H1 (cell line): Measurements from ENCODE around the gene CHST9. TPM values are rescaled to one million over a fixed set of nuclear protein-coding genes. Genes with fewer than 3 reads are reported as not detected.

ENCODE experiments used
- CTCF ChIA-PET: fragments of 300-600 bp; sonication (Branson Sonifier 250); formaldehyde crosslinking; loops from one replicate; lab custom pipeline; 2021; ENCODE audit not compliant: partially characterized antibody; lab: Charles Lee
- POLR2A ChIA-PET: fragments of 300-600 bp; sonication (Branson Sonifier 250); formaldehyde crosslinking; loops from one replicate; lab custom pipeline; 2021; ENCODE audit warnings: inconsistent platforms; ENCODE audit not compliant: partially characterized antibody; lab: Charles Lee
- DNase-seq, 2 experiments: peaks; one replicate each; pipeline versions ENCODE4 v3.0.0 to v3.0.0-alpha.2; 2010 to 2022; ENCODE audit warnings: low spot score in 2 of 2, low read depth in 1 of 2, mixed read lengths in 1 of 2
- FAIRE-seq: peaks from 2 replicates; lab custom pipeline; 2011; peaks lifted over from hg19 to GRCh38; lab: Jason Lieb, UNC
- H2AFZ ChIP-seq: 2 replicates; pipeline ENCODE4 v1.8.1; 2012; ENCODE audit warnings: low read length, inconsistent platforms
- H2AK5ac ChIP-seq: 2 replicates; pipeline ENCODE4 v1.6.1; 2013; ENCODE audit warnings: low read depth, low read length
- H2BK120ac ChIP-seq: replicated peaks from 2 replicates; pipeline ENCODE3; 2013; ENCODE audit warnings: low read depth, low read length, inconsistent platforms
- H2BK12ac ChIP-seq: 2 replicates; pipeline ENCODE4 v1.6.1; 2013; ENCODE audit warnings: low read depth, low read length
- H2BK15ac ChIP-seq: 2 replicates; pipeline ENCODE4 v1.6.1; 2013; ENCODE audit warnings: low read length
- H2BK20ac ChIP-seq: 2 replicates; pipeline ENCODE4 v1.6.1; 2013; ENCODE audit warnings: low read length
- H2BK5ac ChIP-seq: 2 replicates; pipeline ENCODE4 v1.6.1; 2013; ENCODE audit warnings: low read depth, low read length
- H3K14ac ChIP-seq: 2 replicates; pipeline ENCODE4 v1.6.1; 2013; ENCODE audit warnings: inconsistent platforms; ENCODE audit not compliant: insufficient read length
- H3K18ac ChIP-seq: 2 replicates; pipeline ENCODE4 v1.6.1; 2013; ENCODE audit warnings: low read length; ENCODE audit errors: extremely low read depth
- H3K23ac ChIP-seq: 2 replicates; pipeline ENCODE4 v1.6.1; 2013; ENCODE audit warnings: inconsistent platforms; ENCODE audit not compliant: insufficient read length
- H3K23me2 ChIP-seq: 2 replicates; pipeline ENCODE4 v1.6.1; 2013; ENCODE audit warnings: low read depth, low read length
- H3K27ac ChIP-seq: 2 replicates; pipeline ENCODE4 v1.6.1; 2011; ENCODE audit warnings: low read depth, low read length, inconsistent platforms
- H3K27me3 ChIP-seq, 4 experiments: replicated peaks in 1 of 4; 1 replicate in 1 of 4; 2 replicates in 3 of 4; pipeline versions ENCODE4 v1.6.1 to v1.8.1; 2011 to 2013; ENCODE audit warnings: low read length in 3 of 4, mild to moderate bottlenecking in 3 of 4, inconsistent platforms in 2 of 4, mixed read lengths in 2 of 4, moderate library complexity in 1 of 4; ENCODE audit not compliant: control insufficient read depth in 3 of 4, insufficient read depth in 3 of 4; ENCODE audit errors: extremely low read depth in 1 of 4
- H3K36me3 ChIP-seq, 4 experiments: 2 replicates each; pipeline versions ENCODE4 v1.6.1 to v1.8.1; 2011 to 2013; ENCODE audit warnings: mild to moderate bottlenecking in 4 of 4, low read length in 3 of 4, moderate library complexity in 2 of 4, control low read depth in 1 of 4, inconsistent platforms in 1 of 4; ENCODE audit not compliant: insufficient read depth in 4 of 4, control insufficient read depth in 2 of 4
- H3K4ac ChIP-seq: replicated peaks from 2 replicates; pipeline ENCODE3; 2013; ENCODE audit warnings: low read length, low read depth, mixed read lengths, inconsistent platforms; ENCODE audit not compliant: insufficient read length
- H3K4me1 ChIP-seq, 4 experiments: replicated peaks in 1 of 4; 1 replicate in 1 of 4; 2 replicates in 3 of 4; pipeline versions ENCODE4 v1.6.1 to v1.8.1; 2011 to 2013; ENCODE audit warnings: low read length in 3 of 4, inconsistent platforms in 2 of 4, mixed read lengths in 1 of 4; ENCODE audit not compliant: insufficient read depth in 4 of 4, control insufficient read depth in 3 of 4
- H3K4me2 ChIP-seq, 2 experiments: 2 replicates each; pipeline versions ENCODE4 v1.6.1 to v1.8.1; 2011 to 2013; ENCODE audit warnings: low read depth in 2 of 2, low read length in 2 of 2, control low read depth in 1 of 2, inconsistent platforms in 1 of 2, mild to moderate bottlenecking in 1 of 2; ENCODE audit not compliant: insufficient read depth in 1 of 2
- H3K4me3 ChIP-seq, 4 experiments: fragments of 200-600, 300-600 bp in 1 of 4; sonication (generic), shearing (Covaris generic), sonication (Bioruptor Twin) in 1 of 4; 2 replicates each; pipeline versions ENCODE4 v1.5.1 to v1.8.1; 2011 to 2016; ENCODE audit warnings: low read length in 4 of 4, low read depth in 3 of 4, control low read depth in 2 of 4, inconsistent platforms in 2 of 4, mild to moderate bottlenecking in 2 of 4, mixed read lengths in 1 of 4, moderate library complexity in 1 of 4; ENCODE audit not compliant: insufficient read depth in 2 of 4; ENCODE audit errors: extremely low read depth in 1 of 4
- H3K56ac ChIP-seq: replicated peaks from 2 replicates; pipeline ENCODE3; 2013; ENCODE audit warnings: low read depth, mild to moderate bottlenecking, mixed read lengths, low read length, inconsistent platforms; ENCODE audit not compliant: insufficient read length
- H3K79me1 ChIP-seq: 2 replicates; pipeline ENCODE4 v1.6.1; 2013; ENCODE audit warnings: low read depth, low read length, control low read depth
- H3K79me2 ChIP-seq, 2 experiments: 2 replicates each; pipeline versions ENCODE4 v1.6.1 to v1.8.1; 2012 to 2013; ENCODE audit warnings: low read length in 2 of 2, mild to moderate bottlenecking in 2 of 2, inconsistent platforms in 1 of 2; ENCODE audit not compliant: insufficient read depth in 2 of 2, control insufficient read depth in 1 of 2
- H3K9ac ChIP-seq, 4 experiments: replicated peaks in 1 of 4; 1 replicate in 1 of 4; 2 replicates in 3 of 4; pipeline versions ENCODE4 v1.6.1 to v1.8.1; 2011 to 2013; ENCODE audit warnings: low read depth in 3 of 4, low read length in 3 of 4, control low read depth in 2 of 4, mild to moderate bottlenecking in 2 of 4, moderate library complexity in 2 of 4, inconsistent platforms in 1 of 4; ENCODE audit errors: extremely low read depth in 1 of 4
- H3K9me3 ChIP-seq, 2 experiments: 2 replicates each; pipeline versions ENCODE4 v1.6.1 to v1.8.1; 2012 to 2013; ENCODE audit warnings: mild to moderate bottlenecking in 2 of 2, moderate library complexity in 2 of 2, control low read depth in 1 of 2, inconsistent platforms in 1 of 2, low read depth in 1 of 2, low read length in 1 of 2, mixed read lengths in 1 of 2; ENCODE audit not compliant: insufficient read depth in 2 of 2
- H4K20me1 ChIP-seq, 2 experiments: replicated peaks in 1 of 2; 2 replicates each; pipeline versions ENCODE3 to v1.8.1; 2011 to 2013; ENCODE audit warnings: inconsistent platforms in 2 of 2, low read length in 2 of 2, mild to moderate bottlenecking in 1 of 2; ENCODE audit not compliant: insufficient read depth in 2 of 2, control insufficient read depth in 1 of 2
- H4K5ac ChIP-seq: 2 replicates; pipeline ENCODE4 v1.6.1; 2013; ENCODE audit warnings: low read length, low read depth, mixed read lengths, inconsistent platforms; ENCODE audit not compliant: insufficient read length
- H4K8ac ChIP-seq: 2 replicates; pipeline ENCODE4 v1.8.0; 2013; ENCODE audit warnings: mild to moderate bottlenecking, moderate library complexity, low read length, inconsistent platforms; ENCODE audit not compliant: insufficient read depth; ENCODE audit errors: extremely low read depth
- H4K91ac ChIP-seq: replicated peaks from 2 replicates; pipeline ENCODE3; 2013; ENCODE audit warnings: low read length, mixed read lengths, inconsistent platforms; ENCODE audit not compliant: insufficient read length
- BACH1 ChIP-seq: IDR thresholded peaks from 2 replicates; pipeline ENCODE4 v1.6.1; 2012; ENCODE audit warnings: low read length, improper control_type of control experiment
- BCL11A ChIP-seq, 2 experiments: IDR thresholded peaks; one replicate each; pipeline ENCODE4 v1.6.1; 2011; ENCODE audit warnings: low read depth in 2 of 2, low read length in 2 of 2, mild to moderate bottlenecking in 2 of 2
- CEBPB ChIP-seq: IDR thresholded peaks from 2 replicates; pipeline ENCODE4 v1.6.1; 2012; ENCODE audit warnings: low read depth, low read length
- CHD2 ChIP-seq: IDR thresholded peaks from 2 replicates; pipeline ENCODE4 v1.6.1; 2012; ENCODE audit warnings: low read length, improper control_type of control experiment
- EGR1 ChIP-seq: IDR thresholded peaks from 2 replicates; pipeline ENCODE4 v1.6.1; 2011; ENCODE audit warnings: low read depth, low read length, borderline replicate concordance
- GTF2F1 ChIP-seq: IDR thresholded peaks from 2 replicates; pipeline ENCODE4 v1.6.1; 2012; ENCODE audit warnings: low read depth, low read length, improper control_type of control experiment, borderline replicate concordance
- KDM5A ChIP-seq: fragments of 200-600 bp; IDR thresholded peaks from 2 replicates; pipeline ENCODE4 v1.7.1; 2012; ENCODE audit warnings: mild to moderate bottlenecking, low read length, inconsistent platforms, mixed read lengths
- RAD21 ChIP-seq, 2 experiments: IDR thresholded peaks in 1 of 2; conservative IDR thresholded peaks in 1 of 2; 2 replicates each; pipeline ENCODE4 v1.6.1; 2011; ENCODE audit warnings: low read depth in 2 of 2, low read length in 2 of 2, improper control_type of control experiment in 1 of 2, inconsistent platforms in 1 of 2, mild to moderate bottlenecking in 1 of 2, moderate library complexity in 1 of 2
- SIX5 ChIP-seq: IDR thresholded peaks from 2 replicates; pipeline ENCODE4 v1.6.1; 2011; ENCODE audit warnings: mild to moderate bottlenecking, low read depth, low read length
- WGBS, 2 experiments: shearing (Covaris generic) in 1 of 2; methylation state at CpG; one replicate each; pipeline versions ENCODE4 v1.1.6 to v1.1.7; 2013 to 2015; ENCODE audit warnings: low lambda C conversion rate in 2 of 2, mixed read lengths in 2 of 2, inconsistent platforms in 1 of 2, low coverage in 1 of 2, missing lambda C conversion rate in 1 of 2; ENCODE audit not compliant: insufficient replicate concordance in 2 of 2, insufficient coverage in 1 of 2, insufficient read length in 1 of 2; ENCODE audit errors: extremely low coverage in 1 of 2, missing lambda C conversion rate in 1 of 2; 5-methylcytosine and 5-hydroxymethylcytosine counted together
- polyA plus RNA-seq, 7 experiments: library from polyadenylated mRNA; depleted of rRNA in 3 of 7; stranded (reverse) in 5 of 7; unstranded in 2 of 7; fragments of >200 nt in 5 of 7; fragments of 200-250 nt in 2 of 7; gene quantifications; 1 replicate in 5 of 7; 2 replicates in 1 of 7; 4 replicates in 1 of 7; pipeline versions ENCODE4 v1.2.1 to v1.2.3, GENCODE V29; 2011 to 2013; ENCODE audit warnings: missing spikeins in 2 of 7, mixed read lengths in 2 of 7
- total RNA-seq: library from RNA; stranded (reverse); fragmentation: NEBNext Ultra II Directional; extraction: Animal tissue kit (Norgen Biotek cat#: 25700); gene quantifications from 2 replicates; pipeline ENCODE4 v1.2.1, GENCODE V29; 2021
- TF ChIP-seq, protein P1 (sequence below): IDR thresholded peaks from 2 replicates; pipeline ENCODE4 v1.6.1; 2011; ENCODE audit warnings: low read depth, mild to moderate bottlenecking, low read length; ENCODE audit not compliant: insufficient read depth
- TF ChIP-seq, protein P2 (sequence below): IDR thresholded peaks from 2 replicates; pipeline ENCODE4 v1.6.1; 2012; ENCODE audit warnings: inconsistent platforms
- TF ChIP-seq, protein P3 (sequence below): IDR thresholded peaks from 2 replicates; pipeline ENCODE4 v1.6.1; 2011; ENCODE audit warnings: low read length, improper control_type of control experiment

The CHST9 gene
- total and polyA plus RNA-seq, 2 of the 8 experiments (the other 6 are each of a cell fraction or from before 2014, with no cell fraction given) = 3.2 to 24.3 TPM

DNA sequence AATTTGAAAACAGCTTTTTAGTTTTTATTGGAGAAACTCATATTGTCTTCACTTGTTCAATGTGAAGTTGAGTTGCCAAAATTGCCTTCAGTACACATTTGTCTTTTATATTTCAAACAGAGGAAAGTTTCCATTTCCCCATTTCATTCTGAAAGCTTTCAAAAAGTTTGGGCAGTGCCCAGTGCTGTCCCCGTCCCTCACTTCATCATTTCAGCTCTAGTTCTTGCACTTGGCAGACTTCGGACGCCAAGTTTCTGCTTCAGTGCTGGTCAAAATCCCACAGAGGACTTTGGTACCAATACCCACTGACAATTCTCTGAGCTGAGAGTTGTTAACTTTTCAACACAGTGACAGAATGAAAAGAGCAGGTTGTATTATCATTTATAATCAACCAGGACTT is 276.2 kb downstream of the CHST9 start:
- Histone ChIP-seq H2AFZ (no peak overlapping the region), H4K8ac (no peak overlapping the region), H2BK120ac (no peak overlapping the region), H3K79me2 (no peaks in the 10 kb centered on the region), H3K18ac (no peak overlapping the region), H4K20me1 (no peaks in the 10 kb centered on the region), H3K23ac (no peak overlapping the region), H3K4me3 (no peak overlapping the region), H3K4me2 (no peak overlapping the region), H3K9me3 (peaks cover 2 to 3% of the 10 kb centered on the region in 2 experiments; a peak in 1 of 4 replicates), H3K4ac (no peak overlapping the region), H3K9ac (no peak overlapping the region), H3K27ac (no peak overlapping the region), H2BK5ac (no peak overlapping the region), H3K4me1 (peaks cover 0 to 9% (median 0%) of the 10 kb centered on the region in 4 experiments; a peak in 1 of 7 replicates), H4K5ac (no peak overlapping the region), H3K56ac (no peak overlapping the region), H4K91ac (no peak overlapping the region), H3K36me3 (no peaks in the 10 kb centered on the region), H2BK12ac (no peak overlapping the region), H3K14ac (no peak overlapping the region), H2BK15ac (no peak overlapping the region), H3K79me1 (no peaks in the 10 kb centered on the region), H3K27me3 (no peaks in the 10 kb centered on the region), H2AK5ac (no peak overlapping the region), H2BK20ac (no peak overlapping the region), H3K23me2 (no peaks in the 10 kb centered on the region; the same call in 1 of the 2 replicates)
- DNase-seq = no peak
- ChIA-PET CTCF (no interaction called here), POLR2A (no interaction called here)
- FAIRE-seq = no peak
- TF ChIP-seq KDM5A (no peak), CEBPB (no peak), SIX5 (no peak), BCL11A (IDR thresholded peaks at IDR 0.05; ENCODE audit: low read depth in 2 of 2, low read length in 2 of 2) (no peak), BACH1 (no peak), EGR1 (no peak), RAD21 (IDR thresholded peaks at IDR 0.05 in 1 of 2, conservative IDR thresholded peaks at IDR 0.05 in 1 of 2; ENCODE audit: low read depth in 2 of 2, low read length in 2 of 2) (no peak), GTF2F1 (no peak), CHD2 (no peak)
- TF ChIP-seq, protein P1, sequence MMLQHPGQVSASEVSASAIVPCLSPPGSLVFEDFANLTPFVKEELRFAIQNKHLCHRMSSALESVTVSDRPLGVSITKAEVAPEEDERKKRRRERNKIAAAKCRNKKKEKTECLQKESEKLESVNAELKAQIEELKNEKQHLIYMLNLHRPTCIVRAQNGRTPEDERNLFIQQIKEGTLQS = no peak
- TF ChIP-seq, protein P2, sequence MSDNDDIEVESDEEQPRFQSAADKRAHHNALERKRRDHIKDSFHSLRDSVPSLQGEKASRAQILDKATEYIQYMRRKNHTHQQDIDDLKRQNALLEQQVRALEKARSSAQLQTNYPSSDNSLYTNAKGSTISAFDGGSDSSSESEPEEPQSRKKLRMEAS = no peak
- TF ChIP-seq, protein P3, sequence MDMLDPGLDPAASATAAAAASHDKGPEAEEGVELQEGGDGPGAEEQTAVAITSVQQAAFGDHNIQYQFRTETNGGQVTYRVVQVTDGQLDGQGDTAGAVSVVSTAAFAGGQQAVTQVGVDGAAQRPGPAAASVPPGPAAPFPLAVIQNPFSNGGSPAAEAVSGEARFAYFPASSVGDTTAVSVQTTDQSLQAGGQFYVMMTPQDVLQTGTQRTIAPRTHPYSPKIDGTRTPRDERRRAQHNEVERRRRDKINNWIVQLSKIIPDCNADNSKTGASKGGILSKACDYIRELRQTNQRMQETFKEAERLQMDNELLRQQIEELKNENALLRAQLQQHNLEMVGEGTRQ = no peak
- 64% methylated on average over 3 of the region's 3 CpGs; no CpG with 5 or more reads in 1 of the 2 experiments for WGBS, 2 experiments
